ENCODE data around the gene VAV3.

Gene VAV3

DNA sequence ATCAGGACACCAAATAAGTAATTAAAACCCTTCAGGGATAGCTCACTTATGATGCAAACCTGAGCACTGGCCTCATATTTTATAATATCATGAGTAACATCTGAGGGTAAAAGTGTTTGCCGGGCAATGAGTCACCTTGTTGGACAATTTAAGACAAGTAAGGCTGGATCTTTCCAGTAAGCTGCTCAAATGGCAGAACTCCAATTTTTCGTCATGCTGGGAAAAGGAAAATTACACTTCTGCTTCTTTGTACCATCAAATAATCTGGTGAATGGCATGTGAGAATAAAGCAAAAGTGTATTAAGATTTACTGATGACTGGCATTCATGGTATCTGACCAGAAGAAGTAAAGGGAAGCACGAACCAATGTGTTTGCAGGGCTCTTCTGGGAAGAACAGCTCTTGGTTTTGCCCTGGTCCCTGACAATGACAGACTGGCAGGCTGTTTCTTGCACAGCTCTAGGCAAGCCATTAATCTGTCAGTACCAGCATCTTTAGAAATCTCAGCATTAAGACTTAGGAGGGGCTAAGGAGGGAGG, 392.2 kb downstream of the VAV3 start:
- no peak for DNase-seq (ENCODE audit: low read depth in 1 of 2, low spot score in 1 of 2)
- Histone ChIP-seq H3K4me3 (replicated peaks; ENCODE audit: insufficient read depth, low read length) (no peak overlapping the region), H3K27me3 (ENCODE audit: insufficient read depth, poor library complexity, severe bottlenecking) (no peaks in the 10 kb centered on the region), H3K27ac (replicated peaks) (no peak overlapping the region)
- TF ChIP-seq SPI1 (IDR thresholded peaks at IDR 0.05; ENCODE audit: borderline replicate concordance, low read depth) (no peak), GABPA (IDR thresholded peaks at IDR 0.05; ENCODE audit: low read depth) (no peak), POLR2AphosphoS5 (IDR thresholded peaks at IDR 0.05; ENCODE audit: low read depth) (no peak)
- TF ChIP-seq, protein P1, sequence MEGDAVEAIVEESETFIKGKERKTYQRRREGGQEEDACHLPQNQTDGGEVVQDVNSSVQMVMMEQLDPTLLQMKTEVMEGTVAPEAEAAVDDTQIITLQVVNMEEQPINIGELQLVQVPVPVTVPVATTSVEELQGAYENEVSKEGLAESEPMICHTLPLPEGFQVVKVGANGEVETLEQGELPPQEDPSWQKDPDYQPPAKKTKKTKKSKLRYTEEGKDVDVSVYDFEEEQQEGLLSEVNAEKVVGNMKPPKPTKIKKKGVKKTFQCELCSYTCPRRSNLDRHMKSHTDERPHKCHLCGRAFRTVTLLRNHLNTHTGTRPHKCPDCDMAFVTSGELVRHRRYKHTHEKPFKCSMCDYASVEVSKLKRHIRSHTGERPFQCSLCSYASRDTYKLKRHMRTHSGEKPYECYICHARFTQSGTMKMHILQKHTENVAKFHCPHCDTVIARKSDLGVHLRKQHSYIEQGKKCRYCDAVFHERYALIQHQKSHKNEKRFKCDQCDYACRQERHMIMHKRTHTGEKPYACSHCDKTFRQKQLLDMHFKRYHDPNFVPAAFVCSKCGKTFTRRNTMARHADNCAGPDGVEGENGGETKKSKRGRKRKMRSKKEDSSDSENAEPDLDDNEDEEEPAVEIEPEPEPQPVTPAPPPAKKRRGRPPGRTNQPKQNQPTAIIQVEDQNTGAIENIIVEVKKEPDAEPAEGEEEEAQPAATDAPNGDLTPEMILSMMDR (IDR thresholded peaks at IDR 0.05; ENCODE audit: insufficient read depth, low read length): no peak
- TF ChIP-seq, protein P2, sequence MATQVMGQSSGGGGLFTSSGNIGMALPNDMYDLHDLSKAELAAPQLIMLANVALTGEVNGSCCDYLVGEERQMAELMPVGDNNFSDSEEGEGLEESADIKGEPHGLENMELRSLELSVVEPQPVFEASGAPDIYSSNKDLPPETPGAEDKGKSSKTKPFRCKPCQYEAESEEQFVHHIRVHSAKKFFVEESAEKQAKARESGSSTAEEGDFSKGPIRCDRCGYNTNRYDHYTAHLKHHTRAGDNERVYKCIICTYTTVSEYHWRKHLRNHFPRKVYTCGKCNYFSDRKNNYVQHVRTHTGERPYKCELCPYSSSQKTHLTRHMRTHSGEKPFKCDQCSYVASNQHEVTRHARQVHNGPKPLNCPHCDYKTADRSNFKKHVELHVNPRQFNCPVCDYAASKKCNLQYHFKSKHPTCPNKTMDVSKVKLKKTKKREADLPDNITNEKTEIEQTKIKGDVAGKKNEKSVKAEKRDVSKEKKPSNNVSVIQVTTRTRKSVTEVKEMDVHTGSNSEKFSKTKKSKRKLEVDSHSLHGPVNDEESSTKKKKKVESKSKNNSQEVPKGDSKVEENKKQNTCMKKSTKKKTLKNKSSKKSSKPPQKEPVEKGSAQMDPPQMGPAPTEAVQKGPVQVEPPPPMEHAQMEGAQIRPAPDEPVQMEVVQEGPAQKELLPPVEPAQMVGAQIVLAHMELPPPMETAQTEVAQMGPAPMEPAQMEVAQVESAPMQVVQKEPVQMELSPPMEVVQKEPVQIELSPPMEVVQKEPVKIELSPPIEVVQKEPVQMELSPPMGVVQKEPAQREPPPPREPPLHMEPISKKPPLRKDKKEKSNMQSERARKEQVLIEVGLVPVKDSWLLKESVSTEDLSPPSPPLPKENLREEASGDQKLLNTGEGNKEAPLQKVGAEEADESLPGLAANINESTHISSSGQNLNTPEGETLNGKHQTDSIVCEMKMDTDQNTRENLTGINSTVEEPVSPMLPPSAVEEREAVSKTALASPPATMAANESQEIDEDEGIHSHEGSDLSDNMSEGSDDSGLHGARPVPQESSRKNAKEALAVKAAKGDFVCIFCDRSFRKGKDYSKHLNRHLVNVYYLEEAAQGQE (IDR thresholded peaks at IDR 0.05; ENCODE audit: insufficient replicate concordance, low read depth): no peak

DNA sequence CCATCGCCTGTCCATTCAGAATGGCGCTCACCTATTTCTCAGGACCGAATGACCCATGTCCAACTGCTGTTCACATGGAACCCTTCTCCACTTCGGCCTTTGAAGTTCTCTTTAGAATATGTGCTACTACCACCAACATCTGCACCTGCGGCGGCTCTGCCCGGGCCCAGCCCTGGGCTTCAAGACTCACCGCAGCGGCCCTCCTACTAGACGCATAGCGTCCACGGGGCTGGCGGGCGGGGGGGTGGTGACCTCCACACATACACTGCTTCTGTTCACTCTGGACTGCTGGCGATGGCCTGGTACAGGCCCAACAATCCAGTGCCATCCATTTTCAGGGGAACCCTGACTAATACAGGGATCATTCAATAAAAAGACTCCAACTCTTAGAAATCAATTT, 394.2 kb downstream of the VAV3 start:
- H3K27me3 ChIP-seq (ENCODE audit: insufficient read depth, poor library complexity, severe bottlenecking): no peaks in the 10 kb centered on the region
- no peak overlapping the region for H3K27ac ChIP-seq (replicated peaks)
- H3K4me3 ChIP-seq (replicated peaks; ENCODE audit: insufficient read depth, low read length): no peak overlapping the region
- DNase-seq (ENCODE audit: low read depth in 1 of 2, low spot score in 1 of 2): no peak
- no peak for TF ChIP-seq GABPA (IDR thresholded peaks at IDR 0.05; ENCODE audit: low read depth)
- TF ChIP-seq, protein P2 (IDR thresholded peaks at IDR 0.05; ENCODE audit: insufficient replicate concordance, low read depth): no peak
- TF ChIP-seq, protein P1 (IDR thresholded peaks at IDR 0.05; ENCODE audit: insufficient read depth, low read length): no peak
- TF ChIP-seq SPI1 (IDR thresholded peaks at IDR 0.05; ENCODE audit: borderline replicate concordance, low read depth): no peak
- TF ChIP-seq POLR2AphosphoS5 (IDR thresholded peaks at IDR 0.05; ENCODE audit: low read depth): no peak

DNA sequence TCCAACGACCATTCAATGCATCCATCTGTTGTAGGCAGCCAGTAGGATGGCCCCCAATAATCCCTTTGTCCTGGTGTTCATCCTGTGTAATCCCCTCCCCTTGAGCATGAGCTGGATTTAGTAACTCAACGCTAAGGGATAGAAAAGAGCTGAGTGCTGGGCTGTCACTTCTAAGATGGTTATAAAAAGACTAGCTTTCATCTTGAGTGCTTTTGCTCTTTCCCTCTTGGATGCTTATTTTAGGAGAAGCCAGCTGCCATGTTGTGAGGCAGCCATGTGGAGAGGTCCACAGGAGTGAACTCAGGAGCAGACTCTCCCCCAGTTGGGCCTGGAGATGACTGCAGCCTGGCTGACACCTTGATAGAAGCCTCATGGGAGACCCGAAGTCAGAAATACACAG, 401.5 kb downstream of the VAV3 start:
- Histone ChIP-seq H3K27me3 (ENCODE audit: insufficient read depth, poor library complexity, severe bottlenecking) (no peaks in the 10 kb centered on the region), H3K4me3 (replicated peaks; ENCODE audit: insufficient read depth, low read length) (no peak overlapping the region), H3K27ac (replicated peaks) (no peak overlapping the region)
- DNase-seq (ENCODE audit: low read depth in 1 of 2, low spot score in 1 of 2): no peak
- TF ChIP-seq, protein P2 (IDR thresholded peaks at IDR 0.05; ENCODE audit: insufficient replicate concordance, low read depth): no peak
